ENCODE measurements around the gene SLC47A2.

The SLC47A2 gene

GRCh38 chr17:19747829-19748806, 31.7 kb upstream of the SLC47A2 start, which contains the start of gene ALDH3A1:
Gene ALDH3A1 (minus strand): TSS chr17:19748298. CDS start chr17:19745129, 3,169 bp downstream.
- DNase-seq: no peak

- no peak for DNase-seq
Observed at GRCh38 chr17:19747159-19747719, 30.9 kb upstream of the SLC47A2 start.

- DNase-seq: no peak
Observed at GRCh38 chr17:19746517-19746916, 30.1 kb upstream of the SLC47A2 start.

GRCh38 chr17:19744922-19745757, 28.8 kb upstream of the SLC47A2 start:
- peak; percentile 41 for DNase-seq

GRCh38 chr17:19744492-19744891, 28.1 kb upstream of the SLC47A2 start:
- no peak for DNase-seq

- no peak for DNase-seq
Observed at GRCh38 chr17:19743101-19744100, 27.0 kb upstream of the SLC47A2 start.

- DNase-seq: no peak
Observed at GRCh38 chr17:19742495-19742894, 26.1 kb upstream of the SLC47A2 start.

- no peak for DNase-seq
Observed at GRCh38 chr17:19741832-19742457, 25.6 kb upstream of the SLC47A2 start.

GRCh38 chr17:19740933-19741332, 24.5 kb upstream of the SLC47A2 start:
- no peak for DNase-seq

GRCh38 chr17:19739241-19740201, 23.1 kb upstream of the SLC47A2 start:
- no peak for DNase-seq

- DNase-seq: no peak
Observed at GRCh38 chr17:19738757-19739156, 22.4 kb upstream of the SLC47A2 start.

- no peak for DNase-seq
Observed at GRCh38 chr17:19738073-19738449, 21.7 kb upstream of the SLC47A2 start.

GRCh38 chr17:19737305-19738072, 21.1 kb upstream of the SLC47A2 start:
- DNase-seq: no peak

GRCh38 chr17:19736071-19736470, 19.7 kb upstream of the SLC47A2 start:
- no peak for DNase-seq

GRCh38 chr17:19733953-19734526, 17.7 kb upstream of the SLC47A2 start:
- no peak for DNase-seq

GRCh38 chr17:19731626-19732025, 15.2 kb upstream of the SLC47A2 start:
- no peak for DNase-seq

GRCh38 chr17:19730843-19731242, 14.5 kb upstream of the SLC47A2 start:
- no peak for DNase-seq

- no peak for DNase-seq
Observed at GRCh38 chr17:19729900-19730299, 13.5 kb upstream of the SLC47A2 start.

GRCh38 chr17:19728084-19728495, 11.7 kb upstream of the SLC47A2 start:
- DNase-seq: peak; percentile 32
